Vagina (tissue), 2 donors: ENCODE results near the gene RHOJ. TPM values are rescaled to one million over a fixed set of nuclear protein-coding genes. Genes with fewer than 3 reads are reported as not detected.
A peak's percentile ranks its signal among the peaks of the same experiment; 100 is the strongest.
"Not testable (repeated sequence)": the region's sequence is repeated elsewhere in the genome, so short reads cannot be mapped to it uniquely, and the experiment has no call there.

ENCODE experiments used
- DNase-seq, 2 donors: peaks; one replicate each; pipeline ENCODE4 v3.0.0-alpha.2; 2017; ENCODE audit errors: extremely low spot score in 2 of 2
- H3K27ac ChIP-seq: fragments of 200-600 bp; sonication (generic); one replicate; pipeline ENCODE4 v1.5.1; 2019
- H3K27me3 ChIP-seq: fragments of 200-600 bp; sonication (generic); one replicate; pipeline ENCODE4 v1.5.1; 2019
- H3K36me3 ChIP-seq, 2 donors: fragments of 200-600 bp; sonication (generic); one replicate each; pipeline ENCODE4 v1.5.1; 2017 to 2019
- H3K4me1 ChIP-seq: fragments of 200-600 bp; sonication (generic); one replicate; pipeline ENCODE4 v1.5.1; 2019
- H3K4me3 ChIP-seq, 2 donors: fragments of 200-600 bp; sonication (generic); 1 replicate in 1 of 2; 2 replicates in 1 of 2; pipeline ENCODE4 v1.5.1; 2016 to 2019
- H3K9me3 ChIP-seq: fragments of 200-600 bp; sonication (generic); one replicate; pipeline ENCODE4 v1.5.1; 2019
- POLR2A ChIP-seq, 2 donors: fragments of 450-650 bp; IDR thresholded peaks; one replicate each; pipeline ENCODE4 v1.6.1; 2017; ENCODE audit warnings: antibody characterized with exemption in 2 of 2, mild to moderate bottlenecking in 2 of 2, moderate library complexity in 2 of 2
- POLR2AphosphoS5 ChIP-seq, 2 donors: sonication (generic); formaldehyde crosslinking; IDR thresholded peaks; one replicate each; pipeline ENCODE4 v1.9.0; 2017; ENCODE audit warnings: antibody characterized with exemption in 2 of 2, mild to moderate bottlenecking in 2 of 2, low read depth in 1 of 2; ENCODE audit not compliant: insufficient read depth in 1 of 2
- intact Hi-C: fragments of 100-400 bp; cut with DNase I; formaldehyde crosslinking; loops from one replicate; pipeline ENCODE4 v1.15.1; 2023
- total RNA-seq: library from RNA; depleted of rRNA; stranded (reverse); fragments of >200 nt; gene quantifications from one replicate; pipeline ENCODE4 v1.2.3, GENCODE V29; 2016
- TF ChIP-seq, protein P1 (sequence below), 3 experiments: fragments of 450-650 bp in 2 of 3; fragments of 200-600 bp in 1 of 3; sonication (generic) in 1 of 3; IDR thresholded peaks; one replicate each; pipeline ENCODE4 v1.5.1; 2017 to 2019; ENCODE audit warnings: antibody characterized with exemption in 3 of 3, mild to moderate bottlenecking in 2 of 3, moderate library complexity in 2 of 3

The RHOJ gene
- total RNA-seq: 10.8 TPM

DNA sequence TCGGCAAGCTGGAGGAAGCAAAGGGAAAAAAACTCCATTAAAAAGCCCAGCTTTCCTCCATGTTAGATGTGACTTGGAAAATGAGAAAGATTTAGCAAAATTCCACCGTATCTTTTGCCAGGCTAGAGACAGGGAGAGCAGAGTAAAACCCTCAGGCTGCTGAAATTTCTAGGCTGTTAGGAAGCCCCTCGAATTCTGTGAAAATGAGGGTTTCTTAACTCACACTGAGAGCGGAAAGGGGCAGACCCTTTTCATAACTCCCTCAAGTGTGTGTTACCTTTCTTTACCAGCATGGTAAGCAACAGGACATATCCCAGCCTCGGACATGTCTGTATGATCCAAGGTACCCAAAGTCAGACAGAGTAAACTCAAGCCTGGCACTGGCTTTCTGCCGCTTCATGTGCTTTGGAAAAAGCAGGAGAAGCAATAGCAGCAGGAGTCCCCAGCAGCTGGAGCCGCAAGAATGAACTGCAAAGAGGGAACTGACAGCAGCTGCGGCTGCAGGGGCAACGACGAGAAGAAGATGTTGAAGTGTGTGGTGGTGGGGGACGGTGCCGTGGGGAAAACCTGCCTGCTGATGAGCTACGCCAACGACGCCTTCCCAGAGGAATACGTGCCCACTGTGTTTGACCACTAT lies at the start of gene RHOJ:
Gene RHOJ, plus strand, starts transcription at position 37 of the 637 bp plus-strand sequence. Its CDS starts 427 bp downstream, at position 464.
- intact Hi-C loops: no loop called here
- Histone ChIP-seq H3K27ac (peak within 1 kb of the TSS; percentile 87), H3K9me3 (no peaks in the 10 kb centered on the region), H3K36me3 (no peaks in the 10 kb centered on the region), H3K27me3 (no peaks in the 10 kb centered on the region), H3K4me1 (peaks cover 7% of the 10 kb centered on the region), H3K4me3 (peak within 1 kb of the TSS; percentile 46 to 51)
- TF ChIP-seq, protein P1, sequence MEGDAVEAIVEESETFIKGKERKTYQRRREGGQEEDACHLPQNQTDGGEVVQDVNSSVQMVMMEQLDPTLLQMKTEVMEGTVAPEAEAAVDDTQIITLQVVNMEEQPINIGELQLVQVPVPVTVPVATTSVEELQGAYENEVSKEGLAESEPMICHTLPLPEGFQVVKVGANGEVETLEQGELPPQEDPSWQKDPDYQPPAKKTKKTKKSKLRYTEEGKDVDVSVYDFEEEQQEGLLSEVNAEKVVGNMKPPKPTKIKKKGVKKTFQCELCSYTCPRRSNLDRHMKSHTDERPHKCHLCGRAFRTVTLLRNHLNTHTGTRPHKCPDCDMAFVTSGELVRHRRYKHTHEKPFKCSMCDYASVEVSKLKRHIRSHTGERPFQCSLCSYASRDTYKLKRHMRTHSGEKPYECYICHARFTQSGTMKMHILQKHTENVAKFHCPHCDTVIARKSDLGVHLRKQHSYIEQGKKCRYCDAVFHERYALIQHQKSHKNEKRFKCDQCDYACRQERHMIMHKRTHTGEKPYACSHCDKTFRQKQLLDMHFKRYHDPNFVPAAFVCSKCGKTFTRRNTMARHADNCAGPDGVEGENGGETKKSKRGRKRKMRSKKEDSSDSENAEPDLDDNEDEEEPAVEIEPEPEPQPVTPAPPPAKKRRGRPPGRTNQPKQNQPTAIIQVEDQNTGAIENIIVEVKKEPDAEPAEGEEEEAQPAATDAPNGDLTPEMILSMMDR (IDR thresholded peaks at IDR 0.05): no peak
- TF ChIP-seq POLR2AphosphoS5 (IDR thresholded peaks at IDR 0.05; ENCODE audit: insufficient read depth in 1 of 2, low read depth in 1 of 2) (no peak), POLR2A (IDR thresholded peaks at IDR 0.05) (no peak)
- DNase-seq: no peak

DNA sequence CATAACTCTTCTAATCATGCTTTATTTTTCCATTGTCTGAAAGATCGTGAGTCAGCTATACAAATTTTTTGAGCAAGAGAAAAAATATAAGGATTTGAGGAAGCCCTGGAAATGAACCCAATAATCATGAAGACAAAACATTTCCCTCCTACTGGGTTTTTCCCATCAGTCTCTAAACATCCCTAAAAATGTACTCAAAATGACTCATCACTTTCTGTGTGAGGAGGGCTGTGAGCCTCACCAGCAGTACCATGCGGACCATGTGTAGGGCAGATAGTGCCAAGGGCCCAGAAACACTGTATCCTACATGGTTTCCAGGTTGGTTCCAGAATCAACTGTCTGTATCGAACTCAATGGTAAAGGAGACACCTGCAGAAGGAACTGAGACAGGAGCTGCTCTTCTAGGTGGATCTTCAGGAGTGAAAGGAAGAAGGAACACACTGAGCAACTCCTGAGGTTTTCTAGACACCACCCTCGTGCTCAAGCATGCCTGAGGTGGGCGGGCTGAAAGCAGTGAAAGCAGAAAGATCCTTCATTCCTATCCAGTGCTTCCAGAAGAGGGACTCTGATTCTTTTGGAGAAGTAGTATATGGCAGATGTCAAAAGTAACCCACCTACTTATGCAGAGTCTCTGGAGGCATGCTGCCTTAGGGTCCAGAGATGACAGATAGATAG lies 48.6 kb upstream of the RHOJ start:
- no peaks in the 10 kb centered on the region for H3K36me3 ChIP-seq
- TF ChIP-seq POLR2A (IDR thresholded peaks at IDR 0.05) (no peak), POLR2AphosphoS5 (IDR thresholded peaks at IDR 0.05; ENCODE audit: insufficient read depth in 1 of 2, low read depth in 1 of 2) (no peak)
- TF ChIP-seq, protein P1 (IDR thresholded peaks at IDR 0.05): no peak
- DNase-seq: no peak
- H3K4me3 ChIP-seq: no peak overlapping the region
- no peak overlapping the region for H3K27ac ChIP-seq
- intact Hi-C loops: no loop called here
- no peaks in the 10 kb centered on the region for H3K27me3 ChIP-seq
- H3K9me3 ChIP-seq: no peaks in the 10 kb centered on the region
- no peaks in the 10 kb centered on the region for H3K4me1 ChIP-seq

DNA sequence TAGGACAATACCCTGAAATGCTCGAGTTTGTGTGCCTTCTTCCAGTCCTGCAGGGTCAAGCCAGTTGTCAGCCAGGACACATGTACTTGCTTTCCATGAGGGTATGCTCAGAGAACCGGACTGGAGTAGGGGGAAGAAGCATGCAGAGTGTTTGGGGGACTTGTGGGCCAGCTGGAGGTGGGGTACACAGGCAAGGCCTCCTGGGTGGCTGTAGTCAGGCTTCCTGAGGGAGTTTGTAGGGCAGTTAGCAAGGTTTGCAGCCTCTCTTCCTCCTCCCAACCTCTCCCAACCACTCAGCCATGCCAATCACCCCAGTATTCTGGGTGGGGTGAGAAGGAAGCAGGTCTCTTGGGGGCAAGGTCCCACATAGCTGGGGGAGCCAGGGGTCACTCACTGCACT lies 47.0 kb upstream of the RHOJ start:
- intact Hi-C loops: no loop called here
- DNase-seq: no peak
- Histone ChIP-seq H3K27ac (no peak overlapping the region), H3K36me3 (no peaks in the 10 kb centered on the region), H3K27me3 (no peaks in the 10 kb centered on the region), H3K4me1 (no peaks in the 10 kb centered on the region), H3K9me3 (no peaks in the 10 kb centered on the region), H3K4me3 (no peak overlapping the region)
- TF ChIP-seq POLR2AphosphoS5 (IDR thresholded peaks at IDR 0.05; ENCODE audit: insufficient read depth in 1 of 2, low read depth in 1 of 2) (no peak), POLR2A (IDR thresholded peaks at IDR 0.05) (no peak)

DNA sequence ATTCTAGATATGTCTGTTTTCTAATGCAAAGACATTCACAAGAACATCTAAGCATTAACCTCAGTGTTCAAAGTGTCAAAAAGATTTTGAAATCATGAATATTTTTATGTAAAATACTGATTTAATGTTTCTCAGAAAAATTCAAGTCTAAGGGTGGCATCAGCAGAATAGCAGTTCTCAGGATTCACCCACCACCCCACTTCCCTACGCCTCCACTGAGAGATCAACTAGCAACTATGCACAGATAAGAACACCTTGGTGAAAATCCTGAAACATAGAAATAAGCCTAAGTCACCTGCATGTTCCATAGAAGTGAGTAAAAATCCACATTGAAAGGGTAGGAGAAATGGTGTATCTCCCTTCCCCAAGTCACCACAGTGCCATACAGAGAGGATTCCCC lies 40.9 kb upstream of the RHOJ start:
- intact Hi-C loops: no loop called here
- H3K27ac ChIP-seq: no peak overlapping the region
- TF ChIP-seq POLR2A (IDR thresholded peaks at IDR 0.05) (no peak), POLR2AphosphoS5 (IDR thresholded peaks at IDR 0.05; ENCODE audit: insufficient read depth in 1 of 2, low read depth in 1 of 2) (no peak)
- TF ChIP-seq, protein P1 (IDR thresholded peaks at IDR 0.05): no peak
- no peaks in the 10 kb centered on the region for H3K9me3 ChIP-seq
- H3K36me3 ChIP-seq: no peaks in the 10 kb centered on the region
- no peak overlapping the region for H3K4me3 ChIP-seq
- DNase-seq: no peak
- no peaks in the 10 kb centered on the region for H3K27me3 ChIP-seq
- no peaks in the 10 kb centered on the region for H3K4me1 ChIP-seq

DNA sequence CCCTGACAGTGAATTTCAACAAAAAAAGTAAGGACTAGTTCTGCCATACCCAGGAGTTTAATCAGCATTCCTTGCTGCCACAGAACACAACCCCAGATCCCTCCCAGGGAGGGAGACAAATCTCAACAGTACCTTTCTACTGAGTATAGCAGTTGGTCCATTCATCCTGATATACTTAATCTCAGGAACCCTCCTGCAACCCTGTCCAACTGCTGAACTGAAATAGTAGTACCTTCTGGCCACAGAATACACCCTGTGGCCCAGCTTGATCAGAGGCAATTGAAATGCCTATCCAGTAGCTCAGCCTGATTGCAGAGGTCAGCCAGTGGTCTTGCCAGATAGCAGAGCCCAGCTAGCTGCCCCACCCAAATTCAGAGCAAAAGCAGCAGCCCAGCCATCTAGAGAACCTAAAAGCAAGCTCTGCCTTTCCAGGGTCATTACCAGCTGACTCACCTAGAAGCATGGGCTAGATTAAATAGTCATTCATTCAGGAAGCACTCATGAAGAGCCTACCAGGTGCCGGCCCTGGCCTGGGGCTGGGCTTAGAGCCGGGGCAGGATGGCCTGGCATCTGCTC lies 40.0 kb upstream of the RHOJ start:
- H3K9me3 ChIP-seq: no peaks in the 10 kb centered on the region
- intact Hi-C loops: no loop called here
- no peaks in the 10 kb centered on the region for H3K4me1 ChIP-seq
- DNase-seq: no peak
- H3K36me3 ChIP-seq: no peaks in the 10 kb centered on the region
- H3K4me3 ChIP-seq: no peak overlapping the region
- H3K27ac ChIP-seq: no peak overlapping the region
- H3K27me3 ChIP-seq: no peaks in the 10 kb centered on the region
- TF ChIP-seq, protein P1 (IDR thresholded peaks at IDR 0.05): no peak
- TF ChIP-seq POLR2A (IDR thresholded peaks at IDR 0.05): no peak
- TF ChIP-seq POLR2AphosphoS5 (IDR thresholded peaks at IDR 0.05; ENCODE audit: insufficient read depth in 1 of 2, low read depth in 1 of 2): no peak

DNA sequence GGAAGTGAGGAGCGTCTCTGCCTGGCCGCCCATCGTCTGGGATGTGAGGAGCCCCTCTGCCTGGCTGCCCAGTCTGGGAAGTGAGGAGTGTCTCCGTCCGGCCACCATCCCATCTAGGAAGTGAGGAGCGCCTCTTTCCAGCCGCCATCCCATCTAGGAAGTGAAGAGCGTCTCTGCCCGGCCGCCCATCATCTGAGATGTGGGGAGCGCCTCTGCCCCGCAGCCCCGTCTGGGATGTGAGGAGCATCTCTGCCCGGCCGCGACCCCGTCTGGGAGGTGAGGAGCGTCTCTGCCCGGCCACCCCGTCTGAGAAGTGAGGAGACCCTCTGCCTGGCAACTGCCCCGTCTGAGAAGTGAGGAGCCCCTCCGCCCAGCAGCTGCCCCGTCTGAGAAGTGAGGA lies 39.0 kb upstream of the RHOJ start:
- intact Hi-C loops, DNase-seq, H3K4me1 ChIP-seq, H3K4me3 ChIP-seq, H3K9me3 ChIP-seq, H3K27ac ChIP-seq, H3K36me3 ChIP-seq, H3K27me3 ChIP-seq: not testable (repeated sequence)
